Activated CD4-positive, alpha-beta T cell treated with anti-CD3 and anti-CD28 coated beads, Interleukin-10, Interleukin-2, amounts not matched to agents 100 ng/mL and 50 ng/mL, durations not matched to agents 16 hours and 8 hours (primary cell): ENCODE results near the gene SSRP1.

Experiments used
- DNase-seq: peaks from one replicate; pipeline ENCODE4 v3.0.0-alpha.2; 2020

SSRP1 gene

GRCh38 chr11:57336111-57336666, 497 bp upstream of the SSRP1 start:
- no peak for DNase-seq

- no peak for DNase-seq
These were observed 709 bp downstream of the SSRP1 start for GRCh38 chr11:57335023-57335342.

GRCh38 chr11:57332694-57333440, 2.8 kb downstream of the SSRP1 start:
- no peak for DNase-seq

GRCh38 chr11:57331720-57332119, 4.0 kb downstream of the SSRP1 start:
- DNase-seq: no peak

- peak; percentile 59 for DNase-seq
These were observed 5.7 kb downstream of the SSRP1 start for GRCh38 chr11:57330029-57330428.

GRCh38 chr11:57327721-57328120, 8.0 kb downstream of the SSRP1 start:
- no peak for DNase-seq

- DNase-seq: no peak
These were observed 10.0 kb downstream of the SSRP1 start for GRCh38 chr11:57325735-57326048.

GRCh38 chr11:57324886-57325734, 10.6 kb downstream of the SSRP1 start, which contains the start of gene TNKS1BP1:
TNKS1BP1 (minus strand) TSS chr11:57324952; CDS start chr11:57321885, 3,067 bp downstream.
- peak; percentile 92 for DNase-seq

GRCh38 chr11:57324154-57324885, 11.4 kb downstream of the SSRP1 start:
- no peak for DNase-seq

GRCh38 chr11:57323855-57324153, 11.9 kb downstream of the SSRP1 start:
- no peak for DNase-seq

- DNase-seq: no peak
These were observed 12.4 kb downstream of the SSRP1 start for GRCh38 chr11:57323167-57323854.

- no peak for DNase-seq
These were observed 13.2 kb downstream of the SSRP1 start for GRCh38 chr11:57322256-57323166.

- DNase-seq: no peak
These were observed 14.1 kb downstream of the SSRP1 start for GRCh38 chr11:57321388-57322255.

GRCh38 chr11:57320719-57321387, 14.8 kb downstream of the SSRP1 start:
- no peak for DNase-seq

GRCh38 chr11:57320067-57320718, 15.5 kb downstream of the SSRP1 start:
- no peak for DNase-seq

GRCh38 chr11:57318178-57318577, 17.5 kb downstream of the SSRP1 start:
- no peak for DNase-seq

- DNase-seq: no peak
These were observed 19.7 kb downstream of the SSRP1 start for GRCh38 chr11:57316017-57316416.

- DNase-seq: no peak
These were observed 20.2 kb downstream of the SSRP1 start for GRCh38 chr11:57315491-57315890.

- DNase-seq: no peak
These were observed 21.3 kb downstream of the SSRP1 start for GRCh38 chr11:57314221-57314973.
